ENCODE data around the gene RUNX2. TPM values are rescaled to one million over a fixed set of nuclear protein-coding genes. Genes with fewer than 3 reads are reported as not detected.

The RUNX2 gene
- total and polyA plus RNA-seq, 3 donors from 2014 or later, result 2.9 to 6.0 (median 4.3) TPM

- no peaks in the 10 kb centered on the region for H3K27me3 ChIP-seq
- H3K4me1 ChIP-seq, result no peaks in the 10 kb centered on the region
- H3K36me3 ChIP-seq (ENCODE audit: low read depth, missing control alignments), result no peaks in the 10 kb centered on the region
- WGBS, 2 donors, result 93 to 97% methylated on average over 4 of the region's 4 CpGs
- H3K27ac ChIP-seq, result no peak overlapping the region
- H3K4me3 ChIP-seq, result no peak overlapping the region
- H3K9me3 ChIP-seq, result no peaks in the 10 kb centered on the region
- intact Hi-C loops (cut with DNase I; ENCODE audit: low total_unique reads), result no loop called here
- TF ChIP-seq POLR2A (IDR thresholded peaks at IDR 0.05), result no peak
- TF ChIP-seq CTCF (IDR thresholded peaks at IDR 0.05), result no peak
- no peak for DNase-seq
These were observed 296.1 kb downstream of the RUNX2 start for GRCh38 chr6:45624228-45624627.

- no peaks in the 10 kb centered on the region for H3K27me3 ChIP-seq
- no peaks in the 10 kb centered on the region for H3K4me1 ChIP-seq
- TF ChIP-seq POLR2A (IDR thresholded peaks at IDR 0.05) (no peak), CTCF (IDR thresholded peaks at IDR 0.05) (no peak)
- intact Hi-C loops (cut with DNase I; ENCODE audit: low total_unique reads), result no loop called here
- H3K4me3 ChIP-seq, result no peak overlapping the region
- H3K36me3 ChIP-seq (ENCODE audit: low read depth, missing control alignments), result no peaks in the 10 kb centered on the region
- H3K9me3 ChIP-seq, result no peaks in the 10 kb centered on the region
- 86 to 92% methylated on average over 5 of the region's 5 CpGs for WGBS, 2 donors
- no peak overlapping the region for H3K27ac ChIP-seq
- DNase-seq, result no peak
These were observed 297.1 kb downstream of the RUNX2 start for GRCh38 chr6:45625191-45625664.

- Histone ChIP-seq H3K27ac (no peak overlapping the region), H3K27me3 (no peaks in the 10 kb centered on the region), H3K4me3 (no peak overlapping the region), H3K36me3 (ENCODE audit: low read depth, missing control alignments) (no peaks in the 10 kb centered on the region), H3K4me1 (no peaks in the 10 kb centered on the region), H3K9me3 (no peaks in the 10 kb centered on the region)
- no peak for DNase-seq
- intact Hi-C loops (cut with DNase I; ENCODE audit: low total_unique reads), result no loop called here
- 90 to 93% methylated on average over 5 of the region's 5 CpGs for WGBS, 2 donors
- no peak for TF ChIP-seq POLR2A (IDR thresholded peaks at IDR 0.05)
- no peak for TF ChIP-seq CTCF (IDR thresholded peaks at IDR 0.05)
These were observed 298.2 kb downstream of the RUNX2 start for GRCh38 chr6:45626087-45626891.

GRCh38 chr6:45630314-45630713 is 302.2 kb downstream of the RUNX2 start:
- Histone ChIP-seq H3K9me3 (no peaks in the 10 kb centered on the region), H3K4me1 (no peaks in the 10 kb centered on the region), H3K27me3 (no peaks in the 10 kb centered on the region), H3K27ac (no peak overlapping the region), H3K4me3 (no peak overlapping the region), H3K36me3 (ENCODE audit: low read depth, missing control alignments) (no peaks in the 10 kb centered on the region)
- 80 to 83% methylated on average over 2 of the region's 2 CpGs for WGBS, 2 donors
- DNase-seq, result no peak
- TF ChIP-seq POLR2A (IDR thresholded peaks at IDR 0.05), result no peak
- no peak for TF ChIP-seq CTCF (IDR thresholded peaks at IDR 0.05)
- intact Hi-C loops (cut with DNase I; ENCODE audit: low total_unique reads), result no loop called here

- no peaks in the 10 kb centered on the region for H3K4me1 ChIP-seq
- no peak for DNase-seq
- no peaks in the 10 kb centered on the region for H3K9me3 ChIP-seq
- intact Hi-C loops (cut with DNase I; ENCODE audit: low total_unique reads), result no loop called here
- no peak overlapping the region for H3K27ac ChIP-seq
- H3K4me3 ChIP-seq, result no peak overlapping the region
- TF ChIP-seq CTCF (IDR thresholded peaks at IDR 0.05) (no peak), POLR2A (IDR thresholded peaks at IDR 0.05) (no peak)
- H3K36me3 ChIP-seq (ENCODE audit: low read depth, missing control alignments), result no peaks in the 10 kb centered on the region
- WGBS, 2 donors, result 70 to 74% methylated on average over 4 of the region's 4 CpGs
- no peaks in the 10 kb centered on the region for H3K27me3 ChIP-seq
These were observed 302.7 kb downstream of the RUNX2 start for GRCh38 chr6:45630801-45631200.

Data from testis (tissue), 3 donors.